Esophagus squamous epithelium (tissue), 5 donors: ENCODE measurements around the gene THUMPD2. TPM values are rescaled to one million over a fixed set of nuclear protein-coding genes. Genes with fewer than 3 reads are reported as not detected.
A peak's percentile ranks its signal among the peaks of the same experiment; 100 is the strongest.

ENCODE experiments used
- DNase-seq: peaks from one replicate; lab custom pipeline; 2025; lab: John Stamatoyannopoulos, UW
- H3K27ac ChIP-seq, 4 donors: fragments of 200-600 bp; sonication (generic); one replicate each; pipeline ENCODE4 v1.5.1; 2016 to 2019; ENCODE audit warnings: mild to moderate bottlenecking in 1 of 4
- H3K27me3 ChIP-seq, 4 donors: fragments of 200-600 bp; sonication (generic); 1 replicate in 3 of 4; 2 replicates in 1 of 4; pipeline versions ENCODE4 v1.5.1 to v1.6.0; 2017 to 2021; ENCODE audit warnings: antibody characterized with exemption in 1 of 4
- H3K36me3 ChIP-seq, 3 donors: fragments of 200-600 bp; sonication (generic); one replicate each; pipeline ENCODE4 v1.5.1; 2016 to 2019
- H3K4me1 ChIP-seq, 3 donors: fragments of 200-600 bp; sonication (generic); one replicate each; pipeline ENCODE4 v1.5.1; 2017 to 2019
- H3K4me3 ChIP-seq, 4 donors: fragments of 200-600 bp; sonication (generic); 1 replicate in 3 of 4; 2 replicates in 1 of 4; pipeline ENCODE4 v1.5.1; 2016 to 2019; ENCODE audit warnings: mild to moderate bottlenecking in 2 of 4, moderate library complexity in 1 of 4
- H3K9me3 ChIP-seq, 3 donors: fragments of 200-600 bp; sonication (generic); one replicate each; pipeline ENCODE4 v1.5.1; 2016 to 2019
- POLR2A ChIP-seq, 4 donors: fragments of 450-650 bp; IDR thresholded peaks; one replicate each; pipeline ENCODE4 v1.6.1; 2017; ENCODE audit warnings: antibody characterized with exemption in 4 of 4, mild to moderate bottlenecking in 4 of 4, moderate library complexity in 3 of 4
- WGBS, 2 donors: methylation state at CpG; one replicate each; pipeline ENCODE4 v1.1.5; 2018; 5-methylcytosine and 5-hydroxymethylcytosine counted together
- intact Hi-C: fragments of 100-400 bp; cut with DNase I; formaldehyde crosslinking; loops from one replicate; pipeline ENCODE4 v1.15.0; 2022
- total RNA-seq, 4 donors: library from RNA; depleted of rRNA; stranded (reverse); fragments of >200 nt; gene quantifications; one replicate each; pipeline ENCODE4 v1.1.0, GENCODE V29; 2016
- TF ChIP-seq, protein P1 (sequence below), 6 experiments: fragments of 450-650 bp in 4 of 6; fragments of 200-600 bp in 2 of 6; sonication (generic) in 2 of 6; IDR thresholded peaks; one replicate each; pipeline ENCODE4 v1.5.1; 2016 to 2019; ENCODE audit warnings: antibody characterized with exemption in 6 of 6, mild to moderate bottlenecking in 4 of 6, moderate library complexity in 4 of 6
- donor health status: DM: yes; HTN: yes; CAD: no.

Gene THUMPD2
- total RNA-seq, 4 donors from 2014 or later: 5.2 to 16.4 (median 12.2) TPM

DNA sequence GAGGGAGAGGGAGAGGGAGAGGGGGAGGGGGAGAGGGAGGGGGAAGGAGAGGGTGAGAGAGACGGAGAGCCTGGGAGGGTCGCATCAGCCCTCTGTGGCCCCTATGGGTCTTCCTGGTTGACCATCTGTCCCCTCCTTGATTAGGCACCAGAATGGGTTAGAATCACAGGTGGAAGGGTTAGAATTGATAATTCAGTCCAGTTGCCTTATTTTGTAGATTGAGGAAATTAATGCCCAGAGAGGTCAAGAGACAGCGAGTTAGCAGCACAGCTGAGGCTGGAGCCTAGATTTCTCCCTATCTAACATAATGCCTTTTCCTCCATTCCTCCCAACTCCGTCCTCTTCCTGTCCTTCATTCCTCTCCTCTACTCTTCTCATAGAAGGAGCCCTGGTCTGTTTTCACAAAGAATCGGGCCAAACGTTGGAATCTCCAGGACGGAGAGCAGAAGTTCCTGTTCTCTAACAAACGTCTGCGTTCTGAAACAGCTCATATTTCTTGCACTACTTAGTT lies 338 bp upstream of the THUMPD2 start:
- TF ChIP-seq, protein P1, sequence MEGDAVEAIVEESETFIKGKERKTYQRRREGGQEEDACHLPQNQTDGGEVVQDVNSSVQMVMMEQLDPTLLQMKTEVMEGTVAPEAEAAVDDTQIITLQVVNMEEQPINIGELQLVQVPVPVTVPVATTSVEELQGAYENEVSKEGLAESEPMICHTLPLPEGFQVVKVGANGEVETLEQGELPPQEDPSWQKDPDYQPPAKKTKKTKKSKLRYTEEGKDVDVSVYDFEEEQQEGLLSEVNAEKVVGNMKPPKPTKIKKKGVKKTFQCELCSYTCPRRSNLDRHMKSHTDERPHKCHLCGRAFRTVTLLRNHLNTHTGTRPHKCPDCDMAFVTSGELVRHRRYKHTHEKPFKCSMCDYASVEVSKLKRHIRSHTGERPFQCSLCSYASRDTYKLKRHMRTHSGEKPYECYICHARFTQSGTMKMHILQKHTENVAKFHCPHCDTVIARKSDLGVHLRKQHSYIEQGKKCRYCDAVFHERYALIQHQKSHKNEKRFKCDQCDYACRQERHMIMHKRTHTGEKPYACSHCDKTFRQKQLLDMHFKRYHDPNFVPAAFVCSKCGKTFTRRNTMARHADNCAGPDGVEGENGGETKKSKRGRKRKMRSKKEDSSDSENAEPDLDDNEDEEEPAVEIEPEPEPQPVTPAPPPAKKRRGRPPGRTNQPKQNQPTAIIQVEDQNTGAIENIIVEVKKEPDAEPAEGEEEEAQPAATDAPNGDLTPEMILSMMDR (IDR thresholded peaks at IDR 0.05): no peak
- TF ChIP-seq POLR2A (IDR thresholded peaks at IDR 0.05): no peak
- WGBS, 2 donors: 24 to 27% methylated on average over 9 of the region's 9 CpGs
- H3K4me3 ChIP-seq: peak overlapping the region; percentile 95 to 99 (median 98)
- no peaks in the 10 kb centered on the region for H3K9me3 ChIP-seq
- DNase-seq: no peak
- no peaks in the 10 kb centered on the region for H3K36me3 ChIP-seq
- H3K27me3 ChIP-seq: no peaks in the 10 kb centered on the region
- intact Hi-C loops: no loop called here
- peak overlapping the region; percentile 90 to 97 (median 94) for H3K27ac ChIP-seq
- peaks cover 0 to 43% (median 16%) of the 10 kb centered on the region in 3 donors for H3K4me1 ChIP-seq

DNA sequence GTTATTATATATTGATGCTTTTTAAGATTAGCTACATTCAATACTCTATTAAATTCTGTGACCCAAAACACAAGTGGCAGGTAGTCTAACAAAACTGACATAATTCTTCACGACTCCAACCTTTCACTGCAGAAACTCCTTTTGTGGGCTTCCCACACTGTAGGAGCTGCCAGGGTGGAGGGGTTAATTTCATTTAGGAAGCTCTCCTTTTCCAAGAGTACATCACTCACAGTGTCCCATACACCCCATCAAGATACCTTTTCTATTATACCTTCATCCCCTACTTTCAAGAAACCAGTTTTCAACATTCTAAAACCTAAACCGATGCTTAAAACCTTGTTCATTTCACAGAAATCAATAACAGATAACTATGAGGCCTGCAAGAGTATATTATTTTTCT lies 825 bp downstream of the THUMPD2 start:
- H3K4me3 ChIP-seq: peak overlapping the region; percentile 95 to 99 (median 98)
- no peaks in the 10 kb centered on the region for H3K27me3 ChIP-seq
- no peaks in the 10 kb centered on the region for H3K9me3 ChIP-seq
- H3K36me3 ChIP-seq: no peaks in the 10 kb centered on the region
- WGBS, 2 donors: 0 to 2% methylated on average over 2 of the region's 2 CpGs
- no peak for DNase-seq
- H3K4me1 ChIP-seq: peaks cover 0 to 53% (median 22%) of the 10 kb centered on the region in 3 donors
- peak overlapping the region; percentile 90 to 97 (median 94) for H3K27ac ChIP-seq
- TF ChIP-seq, protein P1 (IDR thresholded peaks at IDR 0.05): no peak
- no peak for TF ChIP-seq POLR2A (IDR thresholded peaks at IDR 0.05)
- intact Hi-C loops: no loop called here

DNA sequence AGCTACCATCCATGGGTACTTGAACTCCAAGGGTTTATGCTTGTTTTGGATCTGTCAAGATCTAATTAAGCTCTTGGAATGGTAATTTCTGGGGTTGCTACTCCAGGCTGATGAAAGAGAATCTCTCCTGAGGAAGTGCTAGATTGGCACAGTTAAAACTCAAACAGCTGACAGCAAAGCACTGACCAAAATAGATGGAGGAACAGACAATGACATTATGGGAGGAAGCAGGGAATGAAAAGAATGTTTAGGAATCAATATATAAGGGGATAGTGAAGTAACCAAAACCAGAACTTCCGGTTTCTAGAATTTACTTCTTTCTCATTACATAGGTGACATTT lies 6.3 kb downstream of the THUMPD2 start:
- H3K27me3 ChIP-seq: no peaks in the 10 kb centered on the region
- no peaks in the 10 kb centered on the region for H3K9me3 ChIP-seq
- TF ChIP-seq POLR2A (IDR thresholded peaks at IDR 0.05): no peak
- TF ChIP-seq, protein P1 (IDR thresholded peaks at IDR 0.05): no peak
- H3K4me1 ChIP-seq: peaks cover 6 to 44% (median 28%) of the 10 kb centered on the region in 3 donors
- H3K36me3 ChIP-seq: peaks cover 0 to 34% (median 8%) of the 10 kb centered on the region in 3 donors
- WGBS, 2 donors: 47 to 52% methylated on average over 1 of the region's 1 CpG
- no peak for DNase-seq
- no peak overlapping the region for H3K4me3 ChIP-seq
- intact Hi-C loops: no loop called here
- peak overlapping the region in 1 of 4 donors; percentile 39 for H3K27ac ChIP-seq

DNA sequence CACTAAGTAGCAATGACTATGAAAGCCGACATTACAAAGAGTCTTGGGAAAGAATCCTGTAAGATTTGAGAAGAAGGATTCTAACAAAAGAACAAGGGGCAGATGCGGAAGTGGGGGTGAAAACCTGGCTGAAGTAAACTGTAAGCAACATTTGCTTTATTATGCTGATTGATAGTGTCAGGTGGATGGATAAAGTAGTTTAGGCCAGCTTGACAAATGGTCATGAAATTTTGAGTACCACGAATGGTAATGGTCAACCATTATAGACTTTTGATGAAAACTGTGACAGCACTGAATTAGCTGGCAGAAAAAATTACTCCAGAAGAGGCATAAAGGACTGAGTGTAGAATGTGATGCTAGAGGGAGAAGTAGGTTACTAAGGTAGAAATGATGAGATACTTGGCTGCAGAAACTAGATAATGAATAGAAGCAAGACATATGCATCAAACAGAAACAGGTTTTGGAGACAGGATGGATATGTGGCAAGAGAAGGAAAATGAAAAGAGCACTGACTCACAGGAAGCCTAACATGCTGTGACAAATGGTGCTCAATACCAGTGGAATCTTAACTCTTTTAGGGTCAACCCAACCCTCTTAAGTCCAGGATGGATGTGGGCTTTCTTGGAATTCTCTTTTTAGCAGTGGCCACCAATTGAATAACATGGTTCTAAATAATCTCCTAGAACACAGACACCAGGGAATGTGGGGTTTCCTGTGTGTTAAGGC lies 6.8 kb downstream of the THUMPD2 start:
- no peak for TF ChIP-seq POLR2A (IDR thresholded peaks at IDR 0.05)
- TF ChIP-seq, protein P1 (IDR thresholded peaks at IDR 0.05): no peak
- H3K4me3 ChIP-seq: no peak overlapping the region
- H3K36me3 ChIP-seq: peaks cover 0 to 36% (median 8%) of the 10 kb centered on the region in 3 donors
- H3K9me3 ChIP-seq: no peaks in the 10 kb centered on the region
- H3K4me1 ChIP-seq: peaks cover 6 to 39% (median 25%) of the 10 kb centered on the region in 3 donors
- WGBS, 2 donors: 79 to 80% methylated on average over 3 of the region's 3 CpGs
- intact Hi-C loops: no loop called here
- DNase-seq: no peak
- H3K27ac ChIP-seq: peak overlapping the region in 1 of 4 donors; percentile 39
- no peaks in the 10 kb centered on the region for H3K27me3 ChIP-seq

DNA sequence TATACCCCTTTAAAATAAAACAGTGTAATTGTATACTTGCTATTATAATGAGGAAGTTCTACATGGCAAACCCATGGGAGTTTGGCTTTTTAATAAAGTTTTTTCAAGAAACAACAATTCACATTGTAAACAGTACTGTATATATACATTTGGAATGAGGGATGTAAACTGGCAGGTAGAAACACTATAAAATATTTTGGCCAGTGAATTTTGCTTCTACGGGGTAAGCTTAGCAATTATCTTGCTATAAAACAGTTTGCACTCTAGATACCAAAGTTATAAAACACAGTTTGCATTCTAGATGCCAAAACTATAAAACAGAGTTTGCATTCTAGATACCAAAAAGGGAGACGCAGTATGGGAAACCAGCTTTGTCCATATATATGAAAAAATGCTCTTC lies 16.6 kb downstream of the THUMPD2 start:
- intact Hi-C loops: no loop called here
- Histone ChIP-seq H3K9me3 (no peaks in the 10 kb centered on the region), H3K4me1 (no peaks in the 10 kb centered on the region), H3K36me3 (peaks cover 0 to 87% (median 10%) of the 10 kb centered on the region in 3 donors), H3K4me3 (no peak overlapping the region), H3K27me3 (no peaks in the 10 kb centered on the region), H3K27ac (no peak overlapping the region)
- 92 to 95% methylated on average over 2 of the region's 2 CpGs for WGBS, 2 donors
- TF ChIP-seq, protein P1 (IDR thresholded peaks at IDR 0.05): no peak
- TF ChIP-seq POLR2A (IDR thresholded peaks at IDR 0.05): no peak
- DNase-seq: no peak
